BE2C (cell line): Measurements from ENCODE around the gene NKAPL.

Source experiments
- DNase-seq: peaks from one replicate; pipeline ENCODE4 v3.0.0-alpha.2; 2020
- H3K27me3 ChIP-seq: fragments of 250-450 bp; sonication (Bioruptor Pico); 2 replicates; pipeline ENCODE4 v1.5.1; 2020; ENCODE audit warnings: mild to moderate bottlenecking
- H3K36me3 ChIP-seq: fragments of 250-450 bp; sonication (Bioruptor Pico); 2 replicates; pipeline ENCODE4 v1.5.1; 2020; ENCODE audit warnings: mild to moderate bottlenecking
- H3K4me1 ChIP-seq: fragments of 250-450 bp; sonication (Bioruptor Pico); 2 replicates; pipeline ENCODE4 v1.5.1; 2020
- H3K4me3 ChIP-seq: 2 replicates; pipeline ENCODE4 v1.5.1; 2011; ENCODE audit warnings: low read depth, low read length
- H3K9me3 ChIP-seq: fragments of 250-450 bp; sonication (Bioruptor Pico); 2 replicates; pipeline ENCODE4 v1.5.1; 2020
- CTCF ChIP-seq: IDR thresholded peaks from 2 replicates; pipeline ENCODE4 v1.5.1; 2012; ENCODE audit warnings: mild to moderate bottlenecking, low read depth, low read length

NKAPL gene

DNA sequence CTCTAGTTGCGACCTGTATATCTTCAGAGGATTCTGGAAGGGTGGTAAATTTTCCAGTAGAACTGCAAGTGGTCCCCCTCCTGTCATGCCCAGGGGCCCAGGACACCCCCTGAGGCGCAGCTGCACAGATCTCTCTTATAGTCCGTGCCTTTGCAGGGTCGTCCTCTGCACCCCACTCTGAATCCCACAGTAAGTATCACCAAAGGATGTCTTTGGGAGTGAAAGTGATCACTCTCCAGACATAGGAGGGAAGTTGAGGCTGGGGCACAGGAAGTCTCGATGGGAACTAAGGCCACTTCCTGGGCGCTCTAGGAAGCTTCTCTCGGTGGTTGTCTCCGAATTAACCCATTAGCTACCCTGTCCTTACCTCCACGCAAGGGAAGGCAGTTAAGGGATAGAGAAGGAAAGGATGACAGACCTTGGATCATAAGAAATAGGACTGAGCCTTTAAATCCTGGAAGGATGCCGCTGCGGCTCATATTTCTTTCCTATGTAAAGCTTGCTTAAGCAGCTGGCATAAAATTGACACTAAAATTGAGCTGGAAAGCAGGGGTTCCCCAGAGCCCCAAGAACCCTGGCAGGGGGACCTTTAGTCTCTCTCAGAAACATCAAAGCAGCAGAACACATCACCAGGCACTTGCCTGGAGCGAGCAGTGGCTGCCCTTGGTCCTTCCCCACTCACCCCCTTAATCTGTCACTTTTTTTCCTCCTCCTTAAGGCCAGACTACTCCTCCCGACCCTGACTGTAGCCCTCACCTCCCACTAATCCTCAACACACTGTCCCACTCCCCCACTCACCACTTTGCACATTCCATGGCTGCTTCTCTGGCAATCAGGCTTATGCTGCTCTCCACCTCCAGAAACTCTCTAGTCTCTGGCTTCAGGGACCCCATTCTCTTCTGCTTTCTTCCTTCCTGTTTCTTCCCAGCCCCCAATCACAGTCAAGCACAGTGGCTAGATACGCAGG lies 6.8 kb upstream of the NKAPL start, which contains the start of gene ZKSCAN4:
Gene ZKSCAN4 (minus strand): TSS at position 261 of the 967 bp plus-strand sequence. CDS start 289 bp downstream, outside the sequence.
- Histone ChIP-seq H3K9me3 (no peaks in the 10 kb centered on the region), H3K27me3 (no peaks in the 10 kb centered on the region), H3K4me1 (0 out of 2 replicates have a peak, but pooled peaks cover 5% of the 10 kb centered on the region), H3K36me3 (no peaks in the 10 kb centered on the region), H3K4me3 (peak within 1 kb of the TSS; percentile 95)
- peak; percentile 88 for DNase-seq
- TF ChIP-seq CTCF: no peak

DNA sequence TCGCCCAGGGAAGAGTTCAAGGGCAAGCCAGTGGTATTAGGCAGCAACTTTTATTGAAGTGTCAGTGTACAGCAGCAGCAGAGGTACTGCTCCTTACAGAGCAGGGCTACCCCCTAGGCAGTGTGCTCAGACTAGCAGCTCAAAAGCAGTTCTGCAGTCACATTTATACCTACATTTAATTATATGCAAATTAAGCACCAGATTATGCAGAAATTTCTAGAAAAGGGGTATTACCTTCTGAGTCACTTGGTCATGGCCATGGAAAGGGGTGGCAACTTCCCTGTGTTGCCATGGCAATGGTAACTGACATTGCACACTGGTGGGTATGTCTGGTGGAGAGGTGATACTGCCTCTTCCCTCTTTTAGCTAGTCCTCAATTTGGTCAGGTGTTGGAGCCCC lies 5.0 kb upstream of the NKAPL start:
- DNase-seq: no peak
- no peaks in the 10 kb centered on the region for H3K36me3 ChIP-seq
- TF ChIP-seq CTCF: no peak
- 0 out of 2 replicates have a peak, but pooled peaks cover 5% of the 10 kb centered on the region for H3K4me1 ChIP-seq
- H3K4me3 ChIP-seq: no peak overlapping the region
- no peaks in the 10 kb centered on the region for H3K9me3 ChIP-seq
- H3K27me3 ChIP-seq: no peaks in the 10 kb centered on the region

DNA sequence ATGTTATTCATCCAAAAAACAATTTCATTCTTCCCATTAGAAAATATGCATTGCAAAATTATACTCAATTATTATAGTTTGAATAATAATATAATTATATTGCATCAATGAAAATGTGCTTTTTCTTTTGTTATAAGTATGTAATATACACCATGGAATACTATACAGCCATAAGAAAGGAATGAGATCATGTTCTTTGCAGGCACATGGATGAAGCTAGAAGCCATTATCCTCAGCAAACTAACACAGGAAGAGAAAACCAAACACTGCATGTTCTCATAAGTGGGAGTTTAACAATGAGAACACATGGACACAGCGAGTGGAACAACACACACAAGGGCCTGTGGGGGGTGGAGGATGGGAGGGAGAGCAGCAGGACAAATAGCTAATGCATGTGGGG lies 2.1 kb upstream of the NKAPL start:
- Histone ChIP-seq H3K9me3 (no peaks in the 10 kb centered on the region), H3K4me3 (no peak overlapping the region), H3K4me1 (0 out of 2 replicates have a peak, but pooled peaks cover 5% of the 10 kb centered on the region), H3K27me3 (0 out of 2 replicates have a peak, but pooled peaks cover 5% of the 10 kb centered on the region), H3K36me3 (no peaks in the 10 kb centered on the region)
- no peak for TF ChIP-seq CTCF
- no peak for DNase-seq

DNA sequence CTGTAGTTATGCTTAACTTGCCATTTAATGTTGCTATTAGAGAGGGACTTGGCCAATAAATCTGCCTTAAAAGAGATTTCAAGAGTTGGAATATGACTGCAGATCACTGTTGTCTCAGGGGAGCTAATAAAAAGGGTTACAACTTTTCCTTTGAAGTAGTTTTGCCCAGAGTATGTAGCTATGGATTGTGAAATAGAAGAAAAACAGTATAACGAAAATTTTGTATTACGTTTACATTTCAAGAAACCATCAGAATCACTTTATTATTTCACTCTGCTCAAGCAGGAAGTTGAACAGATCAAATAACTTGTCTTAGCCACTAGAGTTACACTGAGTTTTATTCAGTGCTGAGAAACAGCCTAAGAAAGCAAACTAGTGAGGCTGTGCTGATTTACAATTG lies 4.8 kb downstream of the NKAPL start:
- DNase-seq: no peak
- H3K9me3 ChIP-seq: no peaks in the 10 kb centered on the region
- H3K27me3 ChIP-seq: 0 out of 2 replicates have a peak, but pooled peaks cover 5% of the 10 kb centered on the region
- no peak overlapping the region for H3K4me3 ChIP-seq
- no peaks in the 10 kb centered on the region for H3K4me1 ChIP-seq
- no peaks in the 10 kb centered on the region for H3K36me3 ChIP-seq
- TF ChIP-seq CTCF: no peak

DNA sequence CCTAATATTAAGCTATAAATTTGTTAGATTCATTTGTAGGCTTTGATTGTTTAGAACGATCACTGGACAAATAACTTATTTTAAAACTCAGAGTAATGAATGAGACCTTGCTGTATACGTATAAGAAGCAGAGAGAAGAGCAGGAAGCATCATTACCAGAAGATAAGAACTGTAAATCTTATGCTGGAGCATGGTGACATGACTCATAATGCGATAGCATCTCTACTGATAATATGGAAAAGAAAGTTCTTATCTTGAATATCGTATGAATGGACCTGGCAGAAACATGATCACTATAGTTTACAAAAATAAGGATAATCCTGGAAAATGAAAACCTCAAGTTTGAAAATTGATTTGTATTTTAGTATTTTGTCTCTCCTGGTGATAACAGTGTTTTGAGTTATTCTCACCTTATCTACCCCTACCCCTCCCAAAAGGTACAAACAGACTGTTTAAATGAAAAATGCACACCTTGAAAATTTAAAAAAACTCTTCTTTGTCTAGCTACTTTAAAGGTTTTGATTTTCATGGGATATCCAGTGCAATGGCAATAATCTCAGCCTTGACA lies 5.8 kb downstream of the NKAPL start:
- Histone ChIP-seq H3K4me3 (no peak overlapping the region), H3K9me3 (no peaks in the 10 kb centered on the region), H3K27me3 (0 out of 2 replicates have a peak, but pooled peaks cover 4% of the 10 kb centered on the region), H3K36me3 (no peaks in the 10 kb centered on the region; the same call in 1 of the 2 replicates), H3K4me1 (no peaks in the 10 kb centered on the region)
- TF ChIP-seq CTCF: no peak
- DNase-seq: no peak
